Vagina (tissue), 2 donors: ENCODE measurements around the gene KLF6. TPM values are rescaled to one million over a fixed set of nuclear protein-coding genes. Genes with fewer than 3 reads are reported as not detected.
A peak's percentile ranks its signal among the peaks of the same experiment; 100 is the strongest.

ENCODE experiments used
- DNase-seq, 2 donors: peaks; one replicate each; pipeline ENCODE4 v3.0.0-alpha.2; 2017; ENCODE audit errors: extremely low spot score in 2 of 2
- H3K27ac ChIP-seq: fragments of 200-600 bp; sonication (generic); one replicate; pipeline ENCODE4 v1.5.1; 2019
- H3K27me3 ChIP-seq: fragments of 200-600 bp; sonication (generic); one replicate; pipeline ENCODE4 v1.5.1; 2019
- H3K36me3 ChIP-seq, 2 donors: fragments of 200-600 bp; sonication (generic); one replicate each; pipeline ENCODE4 v1.5.1; 2017 to 2019
- H3K4me1 ChIP-seq: fragments of 200-600 bp; sonication (generic); one replicate; pipeline ENCODE4 v1.5.1; 2019
- H3K4me3 ChIP-seq, 2 donors: fragments of 200-600 bp; sonication (generic); 1 replicate in 1 of 2; 2 replicates in 1 of 2; pipeline ENCODE4 v1.5.1; 2016 to 2019
- H3K9me3 ChIP-seq: fragments of 200-600 bp; sonication (generic); one replicate; pipeline ENCODE4 v1.5.1; 2019
- CTCF ChIP-seq, 3 experiments: fragments of 450-650 bp in 2 of 3; fragments of 200-600 bp in 1 of 3; sonication (generic) in 1 of 3; IDR thresholded peaks; one replicate each; pipeline ENCODE4 v1.5.1; 2017 to 2019; ENCODE audit warnings: antibody characterized with exemption in 3 of 3, mild to moderate bottlenecking in 2 of 3, moderate library complexity in 2 of 3
- POLR2A ChIP-seq, 2 donors: fragments of 450-650 bp; IDR thresholded peaks; one replicate each; pipeline ENCODE4 v1.6.1; 2017; ENCODE audit warnings: antibody characterized with exemption in 2 of 2, mild to moderate bottlenecking in 2 of 2, moderate library complexity in 2 of 2
- POLR2AphosphoS5 ChIP-seq, 2 donors: sonication (generic); formaldehyde crosslinking; IDR thresholded peaks; one replicate each; pipeline ENCODE4 v1.9.0; 2017; ENCODE audit warnings: antibody characterized with exemption in 2 of 2, mild to moderate bottlenecking in 2 of 2, low read depth in 1 of 2; ENCODE audit not compliant: insufficient read depth in 1 of 2
- intact Hi-C: fragments of 100-400 bp; cut with DNase I; formaldehyde crosslinking; loops from one replicate; pipeline ENCODE4 v1.15.1; 2023
- total RNA-seq: library from RNA; depleted of rRNA; stranded (reverse); fragments of >200 nt; gene quantifications from one replicate; pipeline ENCODE4 v1.2.3, GENCODE V29; 2016

Gene KLF6
- total RNA-seq, 1 donor from 2014 or later = 145 TPM

GRCh38 chr10:3790858-3791257 is 5.8 kb upstream of the KLF6 start:
- H3K27me3 ChIP-seq = no peaks in the 10 kb centered on the region
- peaks cover 4% of the 10 kb centered on the region for H3K9me3 ChIP-seq
- DNase-seq = no peak
- TF ChIP-seq POLR2AphosphoS5 (IDR thresholded peaks at IDR 0.05; ENCODE audit: insufficient read depth in 1 of 2, low read depth in 1 of 2) (no peak), CTCF (IDR thresholded peaks at IDR 0.05) (no peak), POLR2A (IDR thresholded peaks at IDR 0.05) (no peak)
- H3K27ac ChIP-seq = no peak overlapping the region
- no peaks in the 10 kb centered on the region for H3K36me3 ChIP-seq
- intact Hi-C loops = no loop called here
- peaks cover 7% of the 10 kb centered on the region for H3K4me1 ChIP-seq
- no peak overlapping the region for H3K4me3 ChIP-seq

DNA sequence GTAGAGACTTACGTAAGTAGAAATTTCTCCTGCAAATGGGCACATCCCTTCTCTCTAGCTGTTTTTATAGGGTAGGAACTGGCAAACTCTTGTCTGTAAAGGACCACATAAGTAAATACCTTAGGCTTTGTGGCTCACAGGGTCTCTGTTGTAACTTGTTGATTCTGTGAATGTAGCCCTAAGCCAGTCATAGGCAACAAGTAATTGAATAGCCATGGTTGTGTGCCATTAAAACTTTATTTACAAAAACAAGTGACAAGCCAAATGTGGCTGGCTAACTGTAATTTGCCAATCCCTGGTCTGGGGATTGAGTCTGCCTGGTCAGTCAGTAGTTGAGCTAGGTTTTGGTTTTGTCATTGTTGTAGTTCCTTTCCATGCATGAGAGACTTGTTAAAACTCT is 5.3 kb upstream of the KLF6 start:
- Histone ChIP-seq H3K4me3 (no peak overlapping the region), H3K27me3 (no peaks in the 10 kb centered on the region), H3K9me3 (peaks cover 4% of the 10 kb centered on the region), H3K4me1 (peaks cover 7% of the 10 kb centered on the region), H3K27ac (no peak overlapping the region), H3K36me3 (no peaks in the 10 kb centered on the region)
- DNase-seq = no peak
- intact Hi-C loops = no loop called here
- TF ChIP-seq POLR2A (IDR thresholded peaks at IDR 0.05) (no peak), CTCF (IDR thresholded peaks at IDR 0.05) (no peak), POLR2AphosphoS5 (IDR thresholded peaks at IDR 0.05; ENCODE audit: insufficient read depth in 1 of 2, low read depth in 1 of 2) (no peak)

- H3K4me3 ChIP-seq = no peak overlapping the region
- H3K27me3 ChIP-seq = no peaks in the 10 kb centered on the region
- peaks cover 7% of the 10 kb centered on the region for H3K4me1 ChIP-seq
- H3K9me3 ChIP-seq = peaks cover 4% of the 10 kb centered on the region
- H3K27ac ChIP-seq = no peak overlapping the region
- no peak for DNase-seq
- intact Hi-C loops = loop anchor here (5.0 to 10.0 kb wide), 3 partner anchors 322 to 875 kb away; no protein-coding TSS in a partner anchor
- TF ChIP-seq POLR2A (IDR thresholded peaks at IDR 0.05) (no peak), CTCF (IDR thresholded peaks at IDR 0.05) (no peak), POLR2AphosphoS5 (IDR thresholded peaks at IDR 0.05; ENCODE audit: insufficient read depth in 1 of 2, low read depth in 1 of 2) (no peak)
- no peaks in the 10 kb centered on the region for H3K36me3 ChIP-seq
Measured at GRCh38 chr10:3789621-3790020, 4.6 kb upstream of the KLF6 start.

DNA sequence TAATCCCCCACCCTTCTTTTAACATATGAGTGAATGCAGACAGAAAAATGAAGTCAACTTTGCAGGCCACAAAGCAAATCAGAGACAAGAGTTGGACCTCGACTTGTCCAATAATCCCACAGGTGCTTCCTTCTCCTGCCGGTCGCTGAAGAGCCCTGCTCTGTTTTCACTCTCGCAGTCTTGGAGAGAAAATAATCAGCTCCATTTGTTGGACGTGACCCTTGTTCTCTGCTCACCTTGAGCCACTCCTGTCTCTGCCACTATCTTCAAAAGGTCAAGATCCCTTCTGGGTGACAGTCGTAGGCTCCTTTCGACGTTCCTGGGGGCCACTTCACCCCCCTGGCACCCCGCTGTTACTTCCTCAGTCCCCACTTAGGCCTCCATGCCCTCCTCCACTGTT is 2.8 kb upstream of the KLF6 start:
- Histone ChIP-seq H3K36me3 (no peaks in the 10 kb centered on the region), H3K4me3 (no peak overlapping the region), H3K27me3 (no peaks in the 10 kb centered on the region), H3K27ac (no peak overlapping the region), H3K4me1 (peaks cover 7% of the 10 kb centered on the region), H3K9me3 (peaks cover 4% of the 10 kb centered on the region)
- TF ChIP-seq CTCF (IDR thresholded peaks at IDR 0.05) (no peak), POLR2A (IDR thresholded peaks at IDR 0.05) (no peak), POLR2AphosphoS5 (IDR thresholded peaks at IDR 0.05; ENCODE audit: insufficient read depth in 1 of 2, low read depth in 1 of 2) (no peak)
- peak in 1 of 2 donors; percentile 81 for DNase-seq
- intact Hi-C loops = loop anchor here (1.0 to 10.0 kb wide), 4 partner anchors 87 to 877 kb away; no protein-coding TSS in a partner anchor

- peaks cover 7% of the 10 kb centered on the region for H3K4me1 ChIP-seq
- intact Hi-C loops = loop anchor here (1.0 to 10.0 kb wide), 4 partner anchors 88 to 878 kb away; no protein-coding TSS in a partner anchor
- no peak for TF ChIP-seq POLR2AphosphoS5 (IDR thresholded peaks at IDR 0.05; ENCODE audit: insufficient read depth in 1 of 2, low read depth in 1 of 2)
- H3K36me3 ChIP-seq = no peaks in the 10 kb centered on the region
- peaks cover 4% of the 10 kb centered on the region for H3K9me3 ChIP-seq
- H3K27ac ChIP-seq = peak overlapping the region; percentile 100
- no peak for DNase-seq
- no peak overlapping the region for H3K4me3 ChIP-seq
- no peaks in the 10 kb centered on the region for H3K27me3 ChIP-seq
Measured at GRCh38 chr10:3787016-3787400, 2.0 kb upstream of the KLF6 start.
